Measurements from ENCODE around the gene LAGE3. TPM values are rescaled to one million over a fixed set of nuclear protein-coding genes. Genes with fewer than 3 reads are reported as not detected.

The LAGE3 gene
- total RNA-seq, 4 donors from 2014 or later = 16.3 to 21.3 (median 17.2) TPM

- no peak for TF ChIP-seq POLR2AphosphoS5 (IDR thresholded peaks at IDR 0.05)
- TF ChIP-seq POLR2A (IDR thresholded peaks at IDR 0.05) = no peak
- no peak for TF ChIP-seq EP300 (IDR thresholded peaks at IDR 0.05)
- TF ChIP-seq, protein P1, sequence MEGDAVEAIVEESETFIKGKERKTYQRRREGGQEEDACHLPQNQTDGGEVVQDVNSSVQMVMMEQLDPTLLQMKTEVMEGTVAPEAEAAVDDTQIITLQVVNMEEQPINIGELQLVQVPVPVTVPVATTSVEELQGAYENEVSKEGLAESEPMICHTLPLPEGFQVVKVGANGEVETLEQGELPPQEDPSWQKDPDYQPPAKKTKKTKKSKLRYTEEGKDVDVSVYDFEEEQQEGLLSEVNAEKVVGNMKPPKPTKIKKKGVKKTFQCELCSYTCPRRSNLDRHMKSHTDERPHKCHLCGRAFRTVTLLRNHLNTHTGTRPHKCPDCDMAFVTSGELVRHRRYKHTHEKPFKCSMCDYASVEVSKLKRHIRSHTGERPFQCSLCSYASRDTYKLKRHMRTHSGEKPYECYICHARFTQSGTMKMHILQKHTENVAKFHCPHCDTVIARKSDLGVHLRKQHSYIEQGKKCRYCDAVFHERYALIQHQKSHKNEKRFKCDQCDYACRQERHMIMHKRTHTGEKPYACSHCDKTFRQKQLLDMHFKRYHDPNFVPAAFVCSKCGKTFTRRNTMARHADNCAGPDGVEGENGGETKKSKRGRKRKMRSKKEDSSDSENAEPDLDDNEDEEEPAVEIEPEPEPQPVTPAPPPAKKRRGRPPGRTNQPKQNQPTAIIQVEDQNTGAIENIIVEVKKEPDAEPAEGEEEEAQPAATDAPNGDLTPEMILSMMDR (IDR thresholded peaks at IDR 0.05) = no peak
- no peaks in the 10 kb centered on the region for H3K27me3 ChIP-seq
- 60 to 71% methylated on average over 1 to 8 of the region's 21 CpGs for WGBS, 2 donors (ENCODE audit: low coverage in 1 of 2)
Observed at GRCh38 chrX:154441984-154442707, 36.9 kb downstream of the LAGE3 start.

DNA sequence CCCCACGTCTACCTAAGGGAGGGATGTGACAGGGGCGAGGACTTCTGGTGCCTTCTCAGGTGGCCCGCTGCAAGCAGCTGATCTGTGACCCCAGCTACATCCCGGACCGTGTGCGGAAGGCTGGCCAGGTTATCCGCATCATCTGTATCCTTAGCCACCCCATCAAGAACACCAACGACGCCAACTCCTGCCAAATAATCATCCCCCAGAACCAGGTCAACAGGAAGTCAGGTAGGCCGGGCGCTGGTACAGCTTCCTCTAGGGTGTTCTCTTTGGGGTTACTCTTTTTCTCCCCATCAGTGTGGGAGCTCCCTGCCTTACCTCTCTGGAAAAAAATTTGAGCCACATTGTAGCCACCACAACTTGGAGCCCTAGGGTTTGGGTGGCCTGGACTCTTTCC, 37.5 kb downstream of the LAGE3 start:
- no peak for ATAC-seq
- Histone ChIP-seq H3K27ac (no peak overlapping the region), H3K4me3 (no peak overlapping the region), H3K4me1 (peaks cover 0 to 59% (median 0%) of the 10 kb centered on the region in 3 donors), H3K36me3 (peaks cover 0 to 38% of the 10 kb centered on the region in 2 donors), H3K9me3 (no peaks in the 10 kb centered on the region), H3K27me3 (no peaks in the 10 kb centered on the region)
- TF ChIP-seq, protein P1 (IDR thresholded peaks at IDR 0.05) = no peak
- TF ChIP-seq POLR2AphosphoS5 (IDR thresholded peaks at IDR 0.05) (no peak), EP300 (IDR thresholded peaks at IDR 0.05) (no peak), POLR2A (IDR thresholded peaks at IDR 0.05) (no peak)
- WGBS, 2 donors (ENCODE audit: low coverage in 1 of 2) = no CpG with 5 or more reads among the region's 11 CpGs

More at GRCh38 chrX:154441984-154442707, 36.9 kb downstream of the LAGE3 start:
- peaks cover 0 to 44% of the 10 kb centered on the region in 2 donors for H3K36me3 ChIP-seq
- H3K4me3 ChIP-seq = no peak overlapping the region
- H3K4me1 ChIP-seq = peaks cover 0 to 59% (median 0%) of the 10 kb centered on the region in 3 donors
- no peaks in the 10 kb centered on the region for H3K9me3 ChIP-seq
- peak overlapping the region in 2 of 4 donors; percentile 11 to 15 for H3K27ac ChIP-seq
- no peak for ATAC-seq

DNA sequence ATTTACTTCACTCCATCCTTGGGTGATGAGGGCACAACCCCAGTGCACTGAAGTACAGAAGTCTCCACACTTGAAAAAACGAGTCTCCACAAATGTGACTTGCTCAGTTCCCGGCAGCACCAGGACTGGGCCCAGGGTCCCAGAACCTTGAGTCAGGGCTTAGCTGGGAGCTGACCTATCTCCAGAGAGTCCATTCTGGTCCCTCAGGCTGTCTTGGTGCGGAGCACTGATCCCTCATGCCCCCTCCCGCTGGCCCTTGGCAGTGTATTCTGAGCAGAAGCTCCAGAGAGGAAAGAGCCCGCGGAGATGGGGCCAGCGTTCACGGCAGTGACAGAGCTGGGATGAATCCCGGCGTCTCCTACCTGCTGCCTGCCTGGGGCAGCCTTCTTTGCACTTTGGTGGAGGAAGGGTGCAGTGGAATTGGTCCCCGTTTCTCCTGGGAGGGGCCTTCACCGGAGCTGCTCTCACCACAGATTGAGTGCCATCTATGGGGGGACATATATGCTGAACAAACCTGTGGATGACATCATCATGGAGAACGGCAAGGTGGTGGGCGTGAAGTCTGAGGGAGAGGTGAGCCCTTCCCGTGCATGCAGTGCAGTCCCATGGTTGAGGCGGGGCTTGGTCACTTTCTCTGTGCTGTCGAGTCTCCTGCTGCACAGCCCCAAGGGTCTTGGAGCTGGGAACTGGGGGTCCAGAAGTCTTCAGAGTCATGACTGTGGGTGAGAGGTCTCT, 38.3 kb downstream of the LAGE3 start:
- Histone ChIP-seq H3K4me3 (no peak overlapping the region), H3K27ac (no peak overlapping the region), H3K36me3 (peaks cover 0 to 36% of the 10 kb centered on the region in 2 donors), H3K27me3 (no peaks in the 10 kb centered on the region), H3K9me3 (no peaks in the 10 kb centered on the region), H3K4me1 (peaks cover 0 to 61% (median 0%) of the 10 kb centered on the region in 3 donors)
- TF ChIP-seq POLR2A (IDR thresholded peaks at IDR 0.05) (no peak), POLR2AphosphoS5 (IDR thresholded peaks at IDR 0.05) (no peak), EP300 (IDR thresholded peaks at IDR 0.05) (no peak)
- TF ChIP-seq, protein P1 (IDR thresholded peaks at IDR 0.05) = no peak
- WGBS, 2 donors (ENCODE audit: low coverage in 1 of 2) = 26% methylated on average over 3 of the region's 17 CpGs; no CpG with 5 or more reads in 1 of the 2 donors
- ATAC-seq = no peak

- Histone ChIP-seq H3K4me1 (peaks cover 0 to 52% (median 0%) of the 10 kb centered on the region in 3 donors), H3K36me3 (peaks cover 0 to 46% of the 10 kb centered on the region in 2 donors), H3K4me3 (no peak overlapping the region), H3K27me3 (no peaks in the 10 kb centered on the region), H3K9me3 (no peaks in the 10 kb centered on the region), H3K27ac (no peak overlapping the region)
- TF ChIP-seq, protein P1 (IDR thresholded peaks at IDR 0.05) = no peak
- TF ChIP-seq POLR2AphosphoS5 (IDR thresholded peaks at IDR 0.05) (no peak), POLR2A (IDR thresholded peaks at IDR 0.05) (no peak), EP300 (IDR thresholded peaks at IDR 0.05) (no peak)
- no peak for ATAC-seq
- WGBS, 2 donors (ENCODE audit: low coverage in 1 of 2) = no CpG with 5 or more reads among the region's 18 CpGs
Observed at GRCh38 chrX:154439841-154440240, 39.2 kb downstream of the LAGE3 start.

Data from gastroesophageal sphincter (tissue), 4 donors.